ENCODE results near the gene GNAS.
A peak's percentile ranks its signal among the peaks of the same experiment; 100 is the strongest.

GNAS gene

DNA sequence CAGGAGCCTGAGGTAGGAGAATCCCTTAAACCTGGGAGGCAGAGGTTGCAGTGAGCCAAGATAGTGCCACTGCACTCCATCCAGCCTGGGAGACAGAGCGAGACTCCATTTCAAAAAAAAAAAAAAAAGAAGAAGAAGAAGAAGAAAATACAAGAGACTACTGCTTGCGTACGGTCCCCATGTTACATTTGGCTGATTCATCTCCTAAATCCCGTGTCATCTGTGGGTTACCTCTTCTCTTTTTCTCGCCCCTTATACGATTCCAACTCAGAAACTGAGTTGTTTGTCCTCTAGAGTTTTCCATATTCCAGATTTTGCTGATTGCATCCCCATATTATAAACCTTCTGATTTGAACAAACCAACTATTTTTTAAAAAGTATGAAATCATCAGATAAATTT is 66.1 kb downstream of the GNAS start:
- no peak for DNase-seq (ENCODE audit: extremely low spot score)
- no peak for TF ChIP-seq TARDBP (IDR thresholded peaks at IDR 0.05)
- TF ChIP-seq FOXK2 (IDR thresholded peaks at IDR 0.05) = no peak
- TF ChIP-seq SUZ12 (IDR thresholded peaks at IDR 0.05) = no peak
- no peak for TF ChIP-seq ELF4 (IDR thresholded peaks at IDR 0.05)
- TF ChIP-seq SP1 (IDR thresholded peaks at IDR 0.05) = no peak
- TF ChIP-seq CTBP1 (IDR thresholded peaks at IDR 0.05; ENCODE audit: borderline replicate concordance) = no peak
- no peak for TF ChIP-seq FOXA1 (IDR thresholded peaks at IDR 0.05)
- no peak for TF ChIP-seq ARNT (IDR thresholded peaks at IDR 0.05)
- TF ChIP-seq L3MBTL2 (conservative IDR thresholded peaks at IDR 0.05) = no peak
- TF ChIP-seq BHLHE40 (IDR thresholded peaks at IDR 0.05; ENCODE audit: borderline replicate concordance) = no peak
- TF ChIP-seq LEF1 (IDR thresholded peaks at IDR 0.05; ENCODE audit: borderline replicate concordance) = no peak
- TF ChIP-seq, protein P1, sequence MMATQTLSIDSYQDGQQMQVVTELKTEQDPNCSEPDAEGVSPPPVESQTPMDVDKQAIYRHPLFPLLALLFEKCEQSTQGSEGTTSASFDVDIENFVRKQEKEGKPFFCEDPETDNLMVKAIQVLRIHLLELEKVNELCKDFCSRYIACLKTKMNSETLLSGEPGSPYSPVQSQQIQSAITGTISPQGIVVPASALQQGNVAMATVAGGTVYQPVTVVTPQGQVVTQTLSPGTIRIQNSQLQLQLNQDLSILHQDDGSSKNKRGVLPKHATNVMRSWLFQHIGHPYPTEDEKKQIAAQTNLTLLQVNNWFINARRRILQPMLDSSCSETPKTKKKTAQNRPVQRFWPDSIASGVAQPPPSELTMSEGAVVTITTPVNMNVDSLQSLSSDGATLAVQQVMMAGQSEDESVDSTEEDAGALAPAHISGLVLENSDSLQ (IDR thresholded peaks at IDR 0.05) = no peak
- no peak for TF ChIP-seq FOXM1 (IDR thresholded peaks at IDR 0.05; ENCODE audit: borderline replicate concordance)
- POLR2A ChIA-PET = interaction anchor here (1.0 kb wide), 1 partner anchor 20 kb away, joined by 3 read pairs; no protein-coding TSS in a partner anchor
- CTCF ChIA-PET = no interaction called here

DNA sequence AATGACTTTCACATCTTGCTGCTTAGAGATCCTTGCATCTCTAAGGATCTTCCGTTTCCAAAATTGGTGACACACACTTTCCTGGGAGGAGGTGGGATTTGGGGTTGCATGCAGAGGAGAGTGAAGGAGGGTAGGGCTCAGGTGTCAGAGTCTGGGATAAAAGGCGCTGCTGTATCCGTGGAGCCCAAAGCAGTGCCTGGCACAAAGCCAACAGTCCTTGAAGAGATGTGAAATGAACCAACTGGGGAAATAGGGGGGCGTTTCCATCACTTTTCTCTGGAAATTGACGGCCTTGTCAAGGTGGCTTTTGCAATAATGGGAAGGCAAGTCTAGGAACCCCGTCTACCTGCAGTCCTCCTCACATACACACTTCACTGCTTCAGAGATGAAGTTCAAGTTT is 69.0 kb downstream of the GNAS start:
- TF ChIP-seq TARDBP (IDR thresholded peaks at IDR 0.05) (no peak), HDGF (IDR thresholded peaks at IDR 0.05; ENCODE audit: borderline replicate concordance) (no peak), NFRKB (IDR thresholded peaks at IDR 0.05) (no peak)
- DNase-seq (ENCODE audit: extremely low spot score) = no peak
- POLR2A ChIA-PET = no interaction called here
- CTCF ChIA-PET = no interaction called here

DNA sequence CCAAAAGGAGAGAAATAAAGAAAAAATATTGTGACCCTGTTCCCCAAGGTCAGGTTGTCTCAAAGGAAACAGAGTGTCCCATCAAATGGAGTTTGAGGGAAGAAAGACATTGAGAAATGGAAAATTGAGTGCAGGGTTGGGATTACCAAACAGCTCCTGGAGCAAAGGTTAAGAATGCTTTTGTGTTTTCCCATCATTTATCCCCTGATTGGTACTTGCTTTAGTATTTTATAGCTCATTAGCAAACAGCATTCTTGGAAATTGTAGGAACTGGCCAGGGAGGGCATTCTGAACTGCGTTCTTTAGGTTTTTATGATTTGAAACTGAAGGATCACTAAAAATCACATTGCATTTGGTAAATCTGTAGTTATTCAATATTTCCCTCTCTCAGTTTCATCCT is 69.5 kb downstream of the GNAS start:
- POLR2A ChIA-PET = no interaction called here
- no peak for DNase-seq (ENCODE audit: extremely low spot score)
- CTCF ChIA-PET = no interaction called here
- TF ChIP-seq L3MBTL2 (conservative IDR thresholded peaks at IDR 0.05) (no peak), ARNT (IDR thresholded peaks at IDR 0.05) (no peak), ELF4 (IDR thresholded peaks at IDR 0.05) (no peak), FOXK2 (IDR thresholded peaks at IDR 0.05) (no peak)
- TF ChIP-seq, protein P1 (IDR thresholded peaks at IDR 0.05) = no peak

DNA sequence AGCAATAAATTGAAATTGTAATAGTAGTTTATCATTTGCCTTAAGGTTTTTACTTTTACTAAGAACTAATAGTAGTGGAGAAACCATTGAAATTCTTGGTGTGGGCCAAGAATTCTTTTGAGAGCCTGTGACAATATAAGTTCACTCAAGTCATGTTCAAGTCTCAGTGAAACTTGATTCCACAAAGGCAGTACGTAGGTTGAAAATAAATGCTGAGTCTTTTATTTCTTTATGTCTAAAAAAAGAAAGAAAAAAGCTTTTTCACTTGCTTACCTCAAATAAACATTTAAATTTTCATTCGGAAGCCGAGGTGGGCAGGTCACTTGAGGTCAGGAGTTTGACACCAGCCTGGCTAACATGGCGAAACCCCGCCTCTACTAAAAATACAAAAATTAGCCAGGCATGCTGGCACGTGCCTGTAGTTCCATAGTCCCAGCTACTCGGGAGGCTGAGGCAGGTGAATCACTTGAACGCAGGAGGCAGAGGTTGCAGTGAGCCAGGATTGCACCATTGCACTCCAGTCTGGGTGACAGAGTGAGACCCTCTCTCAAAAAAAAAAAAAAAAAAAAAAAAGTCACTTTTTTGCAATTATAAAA is 70.7 kb downstream of the GNAS start:
- ChIA-PET POLR2A (no interaction called here), CTCF (no interaction called here)
- TF ChIP-seq L3MBTL2 (conservative IDR thresholded peaks at IDR 0.05) = 0 out of 2 replicates have a peak, but pooled peaks have one; percentile 20
- no peak for TF ChIP-seq TARDBP (IDR thresholded peaks at IDR 0.05)
- DNase-seq (ENCODE audit: extremely low spot score) = no peak

DNA sequence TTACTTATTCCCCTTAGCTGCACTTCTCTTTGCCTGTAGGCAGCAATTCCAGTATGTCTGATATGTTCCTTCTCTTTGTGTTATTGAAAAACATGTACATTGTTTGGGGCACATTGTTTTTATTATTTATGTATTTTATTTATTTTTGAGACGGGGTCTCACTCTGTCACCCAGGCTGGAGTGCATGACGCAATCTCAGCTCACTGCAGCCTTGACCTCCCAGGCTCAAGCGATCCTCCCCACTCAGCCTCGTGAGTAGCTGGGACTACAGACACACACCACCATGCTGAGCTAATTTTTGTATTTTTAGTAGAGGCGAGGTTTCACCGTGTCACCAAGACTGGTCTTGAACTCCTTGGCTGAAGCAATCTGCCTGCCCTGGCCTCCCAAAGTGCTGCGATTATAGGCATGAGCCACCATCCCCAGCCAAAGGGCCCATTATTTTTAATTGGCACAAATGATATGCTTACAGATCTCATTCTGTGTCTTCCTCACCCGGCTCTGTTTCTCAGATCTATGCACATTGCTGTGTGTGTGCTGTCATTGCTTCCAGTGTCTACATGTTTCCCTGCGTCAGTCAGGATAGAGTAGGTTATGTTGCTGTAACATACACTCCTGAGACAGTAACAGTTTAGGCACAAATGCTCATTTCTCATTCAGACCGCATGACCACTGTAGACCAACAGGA is 74.4 kb downstream of the GNAS start:
- TF ChIP-seq HDGF (IDR thresholded peaks at IDR 0.05; ENCODE audit: borderline replicate concordance) = no peak
- no peak for TF ChIP-seq BHLHE40 (IDR thresholded peaks at IDR 0.05; ENCODE audit: borderline replicate concordance)
- no peak for TF ChIP-seq ARNT (IDR thresholded peaks at IDR 0.05)
- TF ChIP-seq NFRKB (IDR thresholded peaks at IDR 0.05) = no peak
- no peak for TF ChIP-seq CTBP1 (IDR thresholded peaks at IDR 0.05; ENCODE audit: borderline replicate concordance)
- TF ChIP-seq SP1 (IDR thresholded peaks at IDR 0.05) = no peak
- ChIA-PET POLR2A (no interaction called here), CTCF (no interaction called here)
- DNase-seq (ENCODE audit: extremely low spot score) = no peak

DNA sequence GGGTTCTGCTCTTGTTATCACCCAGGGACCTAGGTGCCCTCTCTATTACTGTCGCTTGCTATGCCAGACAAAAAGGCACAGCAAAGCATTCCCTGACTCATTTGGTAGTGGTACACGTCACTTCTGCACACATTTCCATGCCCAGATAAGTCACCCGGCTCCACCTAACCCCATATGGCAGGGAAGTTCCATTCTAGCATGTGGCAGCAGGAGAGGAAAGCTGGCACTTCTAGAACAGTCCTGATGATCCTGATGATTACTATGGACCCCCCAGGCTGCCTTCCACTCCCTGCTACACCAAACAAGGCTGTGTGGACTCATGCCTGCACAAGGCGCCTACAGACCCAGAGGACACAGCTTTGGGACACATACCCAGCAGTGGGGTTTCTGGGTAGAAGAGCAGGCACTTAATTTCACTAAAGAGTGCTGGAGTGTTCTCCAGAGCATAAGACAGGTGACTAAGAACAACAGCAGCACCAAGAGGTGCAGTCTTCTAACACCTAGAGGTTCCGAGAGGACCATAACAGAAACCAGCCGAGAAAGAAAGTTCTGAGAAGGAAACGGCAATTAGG is 75.1 kb downstream of the GNAS start:
- no peak for DNase-seq (ENCODE audit: extremely low spot score)
- TF ChIP-seq ARNT (IDR thresholded peaks at IDR 0.05) (no peak), FOXK2 (IDR thresholded peaks at IDR 0.05) (no peak)
- TF ChIP-seq, protein P1 (IDR thresholded peaks at IDR 0.05) = no peak
- ChIA-PET CTCF (no interaction called here), POLR2A (no interaction called here)

DNA sequence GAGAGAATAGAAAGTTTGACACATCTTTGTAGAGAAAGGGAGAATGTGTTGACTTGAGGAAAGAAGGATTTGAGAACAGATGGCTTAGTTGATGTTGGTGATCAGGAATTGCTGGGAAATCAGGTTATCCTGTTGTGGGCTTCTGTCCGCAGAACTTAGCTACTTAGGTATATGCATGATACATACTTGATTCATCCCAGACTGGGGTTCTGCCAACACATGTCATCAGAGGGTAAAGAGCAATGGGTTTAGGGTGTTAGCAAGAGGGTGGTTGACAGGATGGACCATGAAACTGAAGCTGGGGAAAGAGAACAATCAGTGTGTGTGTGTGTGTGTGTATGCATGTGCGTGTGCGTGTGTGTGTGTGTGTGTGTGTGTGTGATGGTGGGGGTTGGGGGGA is 78.0 kb downstream of the GNAS start:
- ChIA-PET CTCF (no interaction called here), POLR2A (no interaction called here)
- DNase-seq (ENCODE audit: extremely low spot score) = no peak
- TF ChIP-seq FOXK2 (IDR thresholded peaks at IDR 0.05) (no peak), CTBP1 (IDR thresholded peaks at IDR 0.05; ENCODE audit: borderline replicate concordance) (no peak), TARDBP (IDR thresholded peaks at IDR 0.05) (no peak), L3MBTL2 (conservative IDR thresholded peaks at IDR 0.05) (no peak), ARNT (IDR thresholded peaks at IDR 0.05) (no peak), HDGF (IDR thresholded peaks at IDR 0.05; ENCODE audit: borderline replicate concordance) (no peak), ELF4 (IDR thresholded peaks at IDR 0.05) (no peak), SP1 (IDR thresholded peaks at IDR 0.05) (no peak), LEF1 (IDR thresholded peaks at IDR 0.05; ENCODE audit: borderline replicate concordance) (no peak), FOXM1 (IDR thresholded peaks at IDR 0.05; ENCODE audit: borderline replicate concordance) (no peak), ZNF384 (IDR thresholded peaks at IDR 0.05) (no peak), FOXA1 (IDR thresholded peaks at IDR 0.05) (no peak), SUZ12 (IDR thresholded peaks at IDR 0.05) (no peak), NFRKB (IDR thresholded peaks at IDR 0.05) (no peak), BHLHE40 (IDR thresholded peaks at IDR 0.05; ENCODE audit: borderline replicate concordance) (no peak)
- TF ChIP-seq, protein P1 (IDR thresholded peaks at IDR 0.05) = no peak
